ENCODE measurements around the gene SLF1.

Gene SLF1

DNA sequence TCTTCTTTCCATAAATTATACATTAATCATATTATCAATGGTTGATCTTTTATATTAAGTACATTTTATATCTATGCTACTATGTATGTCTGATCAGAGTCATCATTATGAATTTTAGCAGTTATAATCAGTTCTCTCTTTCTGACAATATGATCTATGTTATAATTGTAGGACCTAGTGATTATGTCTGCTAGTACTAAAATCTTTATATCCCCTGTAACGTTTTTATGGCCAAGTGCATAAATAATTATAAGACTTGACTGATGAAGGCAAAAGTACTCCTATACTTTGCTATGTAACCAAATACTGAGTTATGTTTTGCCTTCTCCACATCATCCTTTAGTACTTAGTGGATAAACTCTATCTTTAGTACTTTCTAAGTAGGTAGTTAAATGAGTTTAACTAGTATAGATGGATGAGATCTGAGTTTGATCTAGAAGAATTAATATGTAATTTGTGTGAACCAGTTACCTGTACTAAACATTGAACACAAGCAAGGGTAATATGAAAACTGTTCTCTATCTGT, 75.4 kb downstream of the SLF1 start:
- Histone ChIP-seq H3K4me3 (ENCODE audit: low read depth, low read length) (no peak overlapping the region), H3K27ac (no peak overlapping the region), H3K36me3 (peaks cover 26% of the 10 kb centered on the region), H3K27me3 (ENCODE audit: insufficient read depth, low read depth, severe bottlenecking) (no peaks in the 10 kb centered on the region), H3K9me3 (ENCODE audit: severe bottlenecking) (no peaks in the 10 kb centered on the region)
- TF ChIP-seq, protein P1, sequence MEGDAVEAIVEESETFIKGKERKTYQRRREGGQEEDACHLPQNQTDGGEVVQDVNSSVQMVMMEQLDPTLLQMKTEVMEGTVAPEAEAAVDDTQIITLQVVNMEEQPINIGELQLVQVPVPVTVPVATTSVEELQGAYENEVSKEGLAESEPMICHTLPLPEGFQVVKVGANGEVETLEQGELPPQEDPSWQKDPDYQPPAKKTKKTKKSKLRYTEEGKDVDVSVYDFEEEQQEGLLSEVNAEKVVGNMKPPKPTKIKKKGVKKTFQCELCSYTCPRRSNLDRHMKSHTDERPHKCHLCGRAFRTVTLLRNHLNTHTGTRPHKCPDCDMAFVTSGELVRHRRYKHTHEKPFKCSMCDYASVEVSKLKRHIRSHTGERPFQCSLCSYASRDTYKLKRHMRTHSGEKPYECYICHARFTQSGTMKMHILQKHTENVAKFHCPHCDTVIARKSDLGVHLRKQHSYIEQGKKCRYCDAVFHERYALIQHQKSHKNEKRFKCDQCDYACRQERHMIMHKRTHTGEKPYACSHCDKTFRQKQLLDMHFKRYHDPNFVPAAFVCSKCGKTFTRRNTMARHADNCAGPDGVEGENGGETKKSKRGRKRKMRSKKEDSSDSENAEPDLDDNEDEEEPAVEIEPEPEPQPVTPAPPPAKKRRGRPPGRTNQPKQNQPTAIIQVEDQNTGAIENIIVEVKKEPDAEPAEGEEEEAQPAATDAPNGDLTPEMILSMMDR (IDR thresholded peaks at IDR 0.05; ENCODE audit: low read depth, low read length) = no peak
- DNase-seq = no peak

DNA sequence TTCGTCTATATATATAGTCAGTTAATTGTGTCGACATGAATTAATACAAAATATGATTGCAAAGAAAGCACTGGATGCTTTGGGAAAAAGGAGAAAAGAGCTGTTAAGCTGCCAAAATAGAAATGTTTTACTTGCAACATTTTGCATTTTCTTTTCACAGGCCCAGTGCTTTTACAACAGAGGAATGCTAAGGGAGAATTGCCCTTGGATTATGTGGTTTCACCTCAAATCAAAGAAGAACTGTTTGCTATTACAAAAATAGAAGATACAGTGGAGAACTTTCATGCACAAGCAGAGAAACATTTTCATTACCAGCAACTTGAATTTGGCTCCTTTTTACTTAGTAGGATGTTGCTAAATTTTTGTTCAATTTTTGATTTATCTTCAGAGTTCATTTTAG, 76.2 kb downstream of the SLF1 start:
- Histone ChIP-seq H3K9me3 (ENCODE audit: severe bottlenecking) (no peaks in the 10 kb centered on the region), H3K36me3 (peaks cover 18% of the 10 kb centered on the region), H3K27ac (no peak overlapping the region), H3K27me3 (ENCODE audit: insufficient read depth, low read depth, severe bottlenecking) (no peaks in the 10 kb centered on the region), H3K4me3 (ENCODE audit: low read depth, low read length) (no peak overlapping the region)
- TF ChIP-seq, protein P1 (IDR thresholded peaks at IDR 0.05; ENCODE audit: low read depth, low read length) = no peak
- no peak for DNase-seq

DNA sequence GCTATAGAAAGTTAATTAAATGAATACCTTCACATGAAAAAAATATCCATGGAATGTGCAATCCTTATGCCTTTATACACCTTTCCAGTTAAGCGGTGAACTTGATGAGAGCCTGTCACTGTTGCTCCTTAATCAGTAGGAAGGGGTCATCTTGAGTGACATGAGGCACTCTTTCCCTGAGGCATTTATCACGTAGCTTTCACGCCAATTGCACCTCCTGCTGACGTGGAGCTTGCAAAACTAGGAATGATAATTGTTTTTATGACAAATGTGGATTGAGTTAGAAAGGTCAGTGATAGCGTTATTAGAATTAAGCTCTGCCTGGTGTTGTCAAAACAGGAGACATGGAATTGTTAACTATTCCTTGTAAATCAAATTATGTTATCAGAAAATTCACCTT, 79.7 kb downstream of the SLF1 start:
- Histone ChIP-seq H3K27me3 (ENCODE audit: insufficient read depth, low read depth, severe bottlenecking) (no peaks in the 10 kb centered on the region), H3K27ac (no peak overlapping the region), H3K36me3 (peaks cover 9% of the 10 kb centered on the region), H3K4me3 (ENCODE audit: low read depth, low read length) (no peak overlapping the region), H3K9me3 (ENCODE audit: severe bottlenecking) (no peaks in the 10 kb centered on the region)
- TF ChIP-seq, protein P1 (IDR thresholded peaks at IDR 0.05; ENCODE audit: low read depth, low read length) = no peak
- DNase-seq = no peak

GRCh38 chr5:94699562-94699961, 81.1 kb downstream of the SLF1 start:
- no peaks in the 10 kb centered on the region for H3K27me3 ChIP-seq (ENCODE audit: insufficient read depth, low read depth, severe bottlenecking)
- H3K4me3 ChIP-seq (ENCODE audit: low read depth, low read length) = no peak overlapping the region
- peaks cover 9% of the 10 kb centered on the region for H3K36me3 ChIP-seq
- TF ChIP-seq, protein P1 (IDR thresholded peaks at IDR 0.05; ENCODE audit: low read depth, low read length) = no peak
- H3K9me3 ChIP-seq (ENCODE audit: severe bottlenecking) = no peaks in the 10 kb centered on the region
- DNase-seq = no peak
- no peak overlapping the region for H3K27ac ChIP-seq

GRCh38 chr5:94700592-94700991, 82.1 kb downstream of the SLF1 start:
- Histone ChIP-seq H3K36me3 (no peaks in the 10 kb centered on the region; the same call in 1 of the 2 replicates), H3K4me3 (ENCODE audit: low read depth, low read length) (no peak overlapping the region), H3K27ac (no peak overlapping the region), H3K27me3 (ENCODE audit: insufficient read depth, low read depth, severe bottlenecking) (no peaks in the 10 kb centered on the region), H3K9me3 (ENCODE audit: severe bottlenecking) (no peaks in the 10 kb centered on the region)
- TF ChIP-seq, protein P1 (IDR thresholded peaks at IDR 0.05; ENCODE audit: low read depth, low read length) = no peak
- DNase-seq = no peak

DNA sequence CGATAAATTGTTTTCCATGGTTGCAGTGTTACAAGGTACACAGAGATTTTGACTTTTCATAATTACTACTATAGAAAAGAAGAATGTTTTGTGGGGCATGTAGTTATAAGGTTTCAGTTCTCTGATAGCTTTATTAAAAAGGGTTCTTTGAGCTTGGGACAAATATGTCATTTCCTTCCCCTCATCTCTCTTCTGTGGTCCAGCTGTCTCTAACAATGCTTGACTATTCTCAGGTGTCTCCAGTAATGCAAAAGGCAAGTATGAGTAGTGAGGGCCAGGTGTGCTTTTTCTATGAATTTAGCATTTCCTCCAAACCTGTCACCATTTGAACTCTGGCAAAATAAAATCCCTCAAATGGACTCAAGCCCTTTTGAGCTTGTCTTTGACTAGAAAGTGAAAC, 84.3 kb downstream of the SLF1 start:
- no peak for DNase-seq
- H3K9me3 ChIP-seq (ENCODE audit: severe bottlenecking) = no peaks in the 10 kb centered on the region
- H3K27me3 ChIP-seq (ENCODE audit: insufficient read depth, low read depth, severe bottlenecking) = no peaks in the 10 kb centered on the region
- no peaks in the 10 kb centered on the region; the same call in 1 of the 2 replicates for H3K36me3 ChIP-seq
- TF ChIP-seq, protein P1 (IDR thresholded peaks at IDR 0.05; ENCODE audit: low read depth, low read length) = no peak
- H3K4me3 ChIP-seq (ENCODE audit: low read depth, low read length) = no peak overlapping the region
- H3K27ac ChIP-seq = no peak overlapping the region

Data from WERI-Rb-1 (cell line).